Activated CD4-positive, alpha-beta T cell treated with anti-CD3 and anti-CD28 coated beads, Interleukin-2, amount 50 U/mL, for 16 hours (primary cell): ENCODE data around the gene PHTF2.

Source experiments
- DNase-seq: peaks from one replicate; pipeline ENCODE4 v3.0.0-alpha.2; 2020

Gene PHTF2

DNA sequence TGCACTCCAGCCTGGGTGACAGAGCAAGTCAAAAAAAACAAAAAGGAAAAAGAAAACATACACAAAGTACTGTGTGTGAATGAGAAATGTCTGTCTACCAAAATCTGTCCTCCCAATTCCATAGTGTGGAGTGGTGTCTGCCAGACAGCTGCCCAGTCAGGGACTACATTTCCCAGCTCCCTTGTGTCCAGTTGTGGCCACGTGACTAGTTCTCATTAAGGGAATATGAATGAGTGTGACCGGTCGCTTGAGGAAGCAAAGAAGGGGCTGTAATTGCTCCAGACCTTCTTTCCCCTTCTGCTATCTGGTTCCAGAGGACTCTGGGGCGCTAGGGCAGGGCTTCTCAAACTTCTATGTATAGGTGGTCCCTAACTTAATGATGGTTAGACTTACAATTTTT lies 204.1 kb downstream of the PHTF2 start:
- no peak for DNase-seq

DNA sequence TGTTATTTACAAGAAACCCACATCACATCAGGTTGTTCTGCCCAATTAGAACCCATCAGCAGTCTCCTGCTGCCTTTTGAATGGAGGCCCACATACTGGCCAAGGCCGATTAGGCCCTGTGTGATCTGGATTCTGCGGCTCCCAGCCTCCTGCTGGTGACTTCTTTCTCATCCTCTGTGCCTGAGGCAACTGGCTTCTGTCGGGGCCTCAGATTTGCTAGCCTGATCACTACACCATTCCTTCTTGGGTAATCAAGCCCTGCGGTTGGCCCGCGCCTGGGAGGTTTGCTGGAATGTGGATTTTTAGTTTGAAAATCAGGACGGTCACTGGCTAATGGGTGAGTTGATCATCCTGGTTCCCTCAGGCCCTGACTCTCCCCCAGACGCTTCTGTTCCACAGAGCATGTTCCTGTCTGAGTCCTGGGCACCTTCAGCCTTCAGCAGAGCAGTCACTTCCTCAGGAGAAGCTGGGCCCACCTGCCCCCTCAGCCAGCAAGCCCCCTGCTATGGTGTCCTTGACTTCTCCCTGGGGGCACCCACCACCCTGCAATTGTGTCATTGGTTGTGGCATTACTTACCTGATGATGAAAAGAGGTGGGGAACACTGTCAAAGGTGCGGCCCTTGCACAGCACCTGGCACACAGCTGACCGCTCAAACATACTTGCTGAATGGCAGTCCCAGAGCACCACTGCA lies 207.6 kb downstream of the PHTF2 start:
- no peak for DNase-seq
